Mucosa of descending colon (tissue), 3 donors: Measurements from ENCODE around the gene GNAL. TPM values are rescaled to one million over a fixed set of nuclear protein-coding genes. Genes with fewer than 3 reads are reported as not detected.

Experiments used
- ATAC-seq: fragments of 200-7000 bp; cut with Tn5 transposase; one replicate; pipeline ENCODE4 v1.9.1; 2020; ENCODE audit warnings: mild to moderate bottlenecking, moderate library complexity
- DNase-seq, 3 donors: peaks; one replicate each; pipeline ENCODE4 v3.0.0-alpha.2; 2020
- H3K36me3 ChIP-seq: fragments of 200-600 bp; one replicate; pipeline ENCODE4 v1.8.0; 2021; ENCODE audit warnings: low read depth, mild to moderate bottlenecking
- H3K4me1 ChIP-seq: fragments of 200-600 bp; one replicate; pipeline ENCODE4 v1.8.0; 2021; ENCODE audit warnings: low read depth, mild to moderate bottlenecking
- H3K4me3 ChIP-seq: fragments of 200-600 bp; one replicate; pipeline ENCODE4 v1.8.0; 2021; ENCODE audit warnings: mild to moderate bottlenecking
- H3K9me3 ChIP-seq: fragments of 200-600 bp; one replicate; pipeline ENCODE4 v1.8.0; 2021; ENCODE audit warnings: mild to moderate bottlenecking
- CTCF ChIP-seq: fragments of 200-600 bp; IDR thresholded peaks from one replicate; pipeline ENCODE4 v1.8.0; 2022; ENCODE audit warnings: antibody characterized with exemption, mild to moderate bottlenecking
- intact Hi-C, 2 donors: fragments of 100-400 bp; cut with DNase I in 1 of 2; cut with micrococcal nuclease in 1 of 2; formaldehyde crosslinking; loops; one replicate each; pipeline versions ENCODE4 v1.11.0 to v1.11.1; 2022; cut with DNase I, micrococcal nuclease
- total RNA-seq, 3 donors: library from RNA; stranded (reverse); fragmentation: NEBNext Ultra II Directional in 2 of 3; extraction: Animal tissue kit (Norgen Biotek cat#: 25700) in 2 of 3; gene quantifications; one replicate each; pipeline versions ENCODE4 v1.2.1 to v1.2.4, GENCODE V29; 2021 to 2023
- donor health status: DM: no; HTN: no; CAD: no; lungs with moderate emphysema.
- donor health status: DM: no; HTN: no; CAD: no.
- donor health status: DM: no; HTN: yes; CAD: no.

Gene GNAL
- total RNA-seq, 3 donors from 2014 or later: 4.7 to 20.7 (median 5.3) TPM

GRCh38 chr18:11871501-11871900, 182.4 kb downstream of the GNAL start:
- no peak for TF ChIP-seq CTCF
- no peaks in the 10 kb centered on the region for H3K9me3 ChIP-seq
- H3K4me1 ChIP-seq: no peaks in the 10 kb centered on the region
- no peak overlapping the region for H3K4me3 ChIP-seq
- H3K36me3 ChIP-seq: no peaks in the 10 kb centered on the region
- ATAC-seq (no peak), DNase-seq (no peak)
- intact Hi-C loops: no loop called here

- DNase-seq (peak in 1 of 3 donors; percentile 61), ATAC-seq (peak; percentile 74)
- no peaks in the 10 kb centered on the region for H3K9me3 ChIP-seq
- no peaks in the 10 kb centered on the region for H3K36me3 ChIP-seq
- no peak for TF ChIP-seq CTCF
- H3K4me1 ChIP-seq: no peaks in the 10 kb centered on the region
- H3K4me3 ChIP-seq: no peak overlapping the region
- intact Hi-C loops: no loop called here
These were observed 183.5 kb downstream of the GNAL start for GRCh38 chr18:11872479-11873136.

GRCh38 chr18:11873670-11874340, 184.7 kb downstream of the GNAL start:
- no peak for ATAC-seq
- Histone ChIP-seq H3K4me3 (no peak overlapping the region), H3K4me1 (no peaks in the 10 kb centered on the region), H3K36me3 (no peaks in the 10 kb centered on the region), H3K9me3 (no peaks in the 10 kb centered on the region)
- DNase-seq: no peak
- TF ChIP-seq CTCF: no peak
- intact Hi-C loops: no loop called here

- ATAC-seq (no peak), DNase-seq (no peak)
- no peaks in the 10 kb centered on the region for H3K4me1 ChIP-seq
- TF ChIP-seq CTCF: no peak
- H3K9me3 ChIP-seq: no peaks in the 10 kb centered on the region
- H3K4me3 ChIP-seq: no peak overlapping the region
- intact Hi-C loops: no loop called here
- H3K36me3 ChIP-seq: no peaks in the 10 kb centered on the region
These were observed 185.6 kb downstream of the GNAL start for GRCh38 chr18:11874676-11875075.

- Histone ChIP-seq H3K36me3 (no peaks in the 10 kb centered on the region), H3K4me1 (no peaks in the 10 kb centered on the region), H3K4me3 (no peak overlapping the region), H3K9me3 (no peaks in the 10 kb centered on the region)
- DNase-seq (no peak), ATAC-seq (no peak)
- intact Hi-C loops: no loop called here
- no peak for TF ChIP-seq CTCF
These were observed 188.6 kb downstream of the GNAL start for GRCh38 chr18:11877497-11878135.
